H1 (cell line): ENCODE results near the gene DHX38. TPM values are rescaled to one million over a fixed set of nuclear protein-coding genes. Genes with fewer than 3 reads are reported as not detected.

Experiments used
- CTCF ChIA-PET: fragments of 300-600 bp; sonication (Branson Sonifier 250); formaldehyde crosslinking; loops from one replicate; lab custom pipeline; 2021; ENCODE audit not compliant: partially characterized antibody; lab: Charles Lee
- POLR2A ChIA-PET: fragments of 300-600 bp; sonication (Branson Sonifier 250); formaldehyde crosslinking; loops from one replicate; lab custom pipeline; 2021; ENCODE audit warnings: inconsistent platforms; ENCODE audit not compliant: partially characterized antibody; lab: Charles Lee
- DNase-seq, 2 experiments: peaks; one replicate each; pipeline versions ENCODE4 v3.0.0 to v3.0.0-alpha.2; 2010 to 2022; ENCODE audit warnings: low spot score in 2 of 2, low read depth in 1 of 2, mixed read lengths in 1 of 2
- FAIRE-seq: peaks from 2 replicates; lab custom pipeline; 2011; peaks lifted over from hg19 to GRCh38; lab: Jason Lieb, UNC
- H2AFZ ChIP-seq: 2 replicates; pipeline ENCODE4 v1.8.1; 2012; ENCODE audit warnings: low read length, inconsistent platforms
- H2AK5ac ChIP-seq: 2 replicates; pipeline ENCODE4 v1.6.1; 2013; ENCODE audit warnings: low read depth, low read length
- H2BK120ac ChIP-seq: replicated peaks from 2 replicates; pipeline ENCODE3; 2013; ENCODE audit warnings: low read depth, low read length, inconsistent platforms
- H2BK12ac ChIP-seq: 2 replicates; pipeline ENCODE4 v1.6.1; 2013; ENCODE audit warnings: low read depth, low read length
- H2BK15ac ChIP-seq: 2 replicates; pipeline ENCODE4 v1.6.1; 2013; ENCODE audit warnings: low read length
- H2BK20ac ChIP-seq: 2 replicates; pipeline ENCODE4 v1.6.1; 2013; ENCODE audit warnings: low read length
- H2BK5ac ChIP-seq: 2 replicates; pipeline ENCODE4 v1.6.1; 2013; ENCODE audit warnings: low read depth, low read length
- H3K14ac ChIP-seq: 2 replicates; pipeline ENCODE4 v1.6.1; 2013; ENCODE audit warnings: inconsistent platforms; ENCODE audit not compliant: insufficient read length
- H3K18ac ChIP-seq: 2 replicates; pipeline ENCODE4 v1.6.1; 2013; ENCODE audit warnings: low read length; ENCODE audit errors: extremely low read depth
- H3K23ac ChIP-seq: 2 replicates; pipeline ENCODE4 v1.6.1; 2013; ENCODE audit warnings: inconsistent platforms; ENCODE audit not compliant: insufficient read length
- H3K23me2 ChIP-seq: 2 replicates; pipeline ENCODE4 v1.6.1; 2013; ENCODE audit warnings: low read depth, low read length
- H3K27ac ChIP-seq: 2 replicates; pipeline ENCODE4 v1.6.1; 2011; ENCODE audit warnings: low read depth, low read length, inconsistent platforms
- H3K27me3 ChIP-seq, 4 experiments: replicated peaks in 1 of 4; 1 replicate in 1 of 4; 2 replicates in 3 of 4; pipeline versions ENCODE4 v1.6.1 to v1.8.1; 2011 to 2013; ENCODE audit warnings: low read length in 3 of 4, mild to moderate bottlenecking in 3 of 4, inconsistent platforms in 2 of 4, mixed read lengths in 2 of 4, moderate library complexity in 1 of 4; ENCODE audit not compliant: control insufficient read depth in 3 of 4, insufficient read depth in 3 of 4; ENCODE audit errors: extremely low read depth in 1 of 4
- H3K36me3 ChIP-seq, 4 experiments: 2 replicates each; pipeline versions ENCODE4 v1.6.1 to v1.8.1; 2011 to 2013; ENCODE audit warnings: mild to moderate bottlenecking in 4 of 4, low read length in 3 of 4, moderate library complexity in 2 of 4, control low read depth in 1 of 4, inconsistent platforms in 1 of 4; ENCODE audit not compliant: insufficient read depth in 4 of 4, control insufficient read depth in 2 of 4
- H3K4ac ChIP-seq: replicated peaks from 2 replicates; pipeline ENCODE3; 2013; ENCODE audit warnings: low read length, low read depth, mixed read lengths, inconsistent platforms; ENCODE audit not compliant: insufficient read length
- H3K4me1 ChIP-seq, 4 experiments: replicated peaks in 1 of 4; 1 replicate in 1 of 4; 2 replicates in 3 of 4; pipeline versions ENCODE4 v1.6.1 to v1.8.1; 2011 to 2013; ENCODE audit warnings: low read length in 3 of 4, inconsistent platforms in 2 of 4, mixed read lengths in 1 of 4; ENCODE audit not compliant: insufficient read depth in 4 of 4, control insufficient read depth in 3 of 4
- H3K4me2 ChIP-seq, 2 experiments: 2 replicates each; pipeline versions ENCODE4 v1.6.1 to v1.8.1; 2011 to 2013; ENCODE audit warnings: low read depth in 2 of 2, low read length in 2 of 2, control low read depth in 1 of 2, inconsistent platforms in 1 of 2, mild to moderate bottlenecking in 1 of 2; ENCODE audit not compliant: insufficient read depth in 1 of 2
- H3K4me3 ChIP-seq, 4 experiments: fragments of 200-600, 300-600 bp in 1 of 4; sonication (generic), shearing (Covaris generic), sonication (Bioruptor Twin) in 1 of 4; 2 replicates each; pipeline versions ENCODE4 v1.5.1 to v1.8.1; 2011 to 2016; ENCODE audit warnings: low read length in 4 of 4, low read depth in 3 of 4, control low read depth in 2 of 4, inconsistent platforms in 2 of 4, mild to moderate bottlenecking in 2 of 4, mixed read lengths in 1 of 4, moderate library complexity in 1 of 4; ENCODE audit not compliant: insufficient read depth in 2 of 4; ENCODE audit errors: extremely low read depth in 1 of 4
- H3K56ac ChIP-seq: replicated peaks from 2 replicates; pipeline ENCODE3; 2013; ENCODE audit warnings: low read depth, mild to moderate bottlenecking, mixed read lengths, low read length, inconsistent platforms; ENCODE audit not compliant: insufficient read length
- H3K79me1 ChIP-seq: 2 replicates; pipeline ENCODE4 v1.6.1; 2013; ENCODE audit warnings: low read depth, low read length, control low read depth
- H3K79me2 ChIP-seq, 2 experiments: 2 replicates each; pipeline versions ENCODE4 v1.6.1 to v1.8.1; 2012 to 2013; ENCODE audit warnings: low read length in 2 of 2, mild to moderate bottlenecking in 2 of 2, inconsistent platforms in 1 of 2; ENCODE audit not compliant: insufficient read depth in 2 of 2, control insufficient read depth in 1 of 2
- H3K9ac ChIP-seq, 4 experiments: replicated peaks in 1 of 4; 1 replicate in 1 of 4; 2 replicates in 3 of 4; pipeline versions ENCODE4 v1.6.1 to v1.8.1; 2011 to 2013; ENCODE audit warnings: low read depth in 3 of 4, low read length in 3 of 4, control low read depth in 2 of 4, mild to moderate bottlenecking in 2 of 4, moderate library complexity in 2 of 4, inconsistent platforms in 1 of 4; ENCODE audit errors: extremely low read depth in 1 of 4
- H3K9me3 ChIP-seq, 2 experiments: 2 replicates each; pipeline versions ENCODE4 v1.6.1 to v1.8.1; 2012 to 2013; ENCODE audit warnings: mild to moderate bottlenecking in 2 of 2, moderate library complexity in 2 of 2, control low read depth in 1 of 2, inconsistent platforms in 1 of 2, low read depth in 1 of 2, low read length in 1 of 2, mixed read lengths in 1 of 2; ENCODE audit not compliant: insufficient read depth in 2 of 2
- H4K20me1 ChIP-seq, 2 experiments: replicated peaks in 1 of 2; 2 replicates each; pipeline versions ENCODE3 to v1.8.1; 2011 to 2013; ENCODE audit warnings: inconsistent platforms in 2 of 2, low read length in 2 of 2, mild to moderate bottlenecking in 1 of 2; ENCODE audit not compliant: insufficient read depth in 2 of 2, control insufficient read depth in 1 of 2
- H4K5ac ChIP-seq: 2 replicates; pipeline ENCODE4 v1.6.1; 2013; ENCODE audit warnings: low read length, low read depth, mixed read lengths, inconsistent platforms; ENCODE audit not compliant: insufficient read length
- H4K8ac ChIP-seq: 2 replicates; pipeline ENCODE4 v1.8.0; 2013; ENCODE audit warnings: mild to moderate bottlenecking, moderate library complexity, low read length, inconsistent platforms; ENCODE audit not compliant: insufficient read depth; ENCODE audit errors: extremely low read depth
- H4K91ac ChIP-seq: replicated peaks from 2 replicates; pipeline ENCODE3; 2013; ENCODE audit warnings: low read length, mixed read lengths, inconsistent platforms; ENCODE audit not compliant: insufficient read length
- ASH2L ChIP-seq: fragments of 200-600, 300-600 bp; sonication (generic); IDR thresholded peaks from one replicate; pipeline ENCODE4 v1.7.1; 2017; ENCODE audit warnings: low read length
- E2F6 ChIP-seq: IDR thresholded peaks from 2 replicates; pipeline ENCODE4 v1.6.1; 2012; ENCODE audit warnings: inconsistent platforms
- EZH2 ChIP-seq: fragments of 200-600 bp; sonication (generic); IDR thresholded peaks from 2 replicates; pipeline ENCODE4 v1.7.1; 2012; ENCODE audit warnings: low read depth, mild to moderate bottlenecking, moderate library complexity, low read length, inconsistent platforms; ENCODE audit not compliant: severe bottlenecking
- FOSL1 ChIP-seq: IDR thresholded peaks from 2 replicates; pipeline ENCODE4 v1.6.1; 2011; ENCODE audit warnings: mild to moderate bottlenecking, low read depth, low read length, moderate library complexity; ENCODE audit not compliant: insufficient read depth
- NANOG ChIP-seq: IDR thresholded peaks from 2 replicates; pipeline ENCODE4 v1.6.1; 2011; ENCODE audit warnings: low read length, low read depth, mild to moderate bottlenecking, inconsistent platforms; ENCODE audit not compliant: insufficient read depth, poor library complexity, severe bottlenecking
- PHF8 ChIP-seq: fragments of 200-600 bp; sonication (generic); conservative IDR thresholded peaks from 2 replicates; pipeline ENCODE4 v1.7.1; 2012; ENCODE audit warnings: low read depth, mild to moderate bottlenecking, inconsistent platforms, low read length, moderate library complexity
- RXRA ChIP-seq: IDR thresholded peaks from 2 replicates; pipeline ENCODE4 v1.6.1; 2011; ENCODE audit warnings: low read depth, mild to moderate bottlenecking, low read length, moderate library complexity; ENCODE audit not compliant: insufficient read depth
- SIX5 ChIP-seq: IDR thresholded peaks from 2 replicates; pipeline ENCODE4 v1.6.1; 2011; ENCODE audit warnings: mild to moderate bottlenecking, low read depth, low read length
- SRF ChIP-seq: IDR thresholded peaks from 2 replicates; pipeline ENCODE4 v1.6.1; 2011; ENCODE audit warnings: mild to moderate bottlenecking, low read depth, low read length, moderate library complexity
- WGBS, 2 experiments: shearing (Covaris generic) in 1 of 2; methylation state at CpG; one replicate each; pipeline versions ENCODE4 v1.1.6 to v1.1.7; 2013 to 2015; ENCODE audit warnings: low lambda C conversion rate in 2 of 2, mixed read lengths in 2 of 2, inconsistent platforms in 1 of 2, low coverage in 1 of 2, missing lambda C conversion rate in 1 of 2; ENCODE audit not compliant: insufficient replicate concordance in 2 of 2, insufficient coverage in 1 of 2, insufficient read length in 1 of 2; ENCODE audit errors: extremely low coverage in 1 of 2, missing lambda C conversion rate in 1 of 2; 5-methylcytosine and 5-hydroxymethylcytosine counted together
- polyA plus RNA-seq, 7 experiments: library from polyadenylated mRNA; depleted of rRNA in 3 of 7; stranded (reverse) in 5 of 7; unstranded in 2 of 7; fragments of >200 nt in 5 of 7; fragments of 200-250 nt in 2 of 7; gene quantifications; 1 replicate in 5 of 7; 2 replicates in 1 of 7; 4 replicates in 1 of 7; pipeline versions ENCODE4 v1.2.1 to v1.2.3, GENCODE V29; 2011 to 2013; ENCODE audit warnings: missing spikeins in 2 of 7, mixed read lengths in 2 of 7
- total RNA-seq: library from RNA; stranded (reverse); fragmentation: NEBNext Ultra II Directional; extraction: Animal tissue kit (Norgen Biotek cat#: 25700); gene quantifications from 2 replicates; pipeline ENCODE4 v1.2.1, GENCODE V29; 2021

The DHX38 gene
- total and polyA plus RNA-seq, 2 of the 8 experiments (the other 6 are each of a cell fraction or from before 2014, with no cell fraction given): 27.3 to 53.5 TPM

- Histone ChIP-seq H3K23ac (no peak overlapping the region), H3K79me2 (no peaks in the 10 kb centered on the region), H3K79me1 (no peaks in the 10 kb centered on the region), H2BK12ac (no peak overlapping the region), H3K36me3 (peaks cover 45 to 90% (median 78%) of the 10 kb centered on the region in 4 experiments), H4K20me1 (peaks cover 4 to 11% of the 10 kb centered on the region in 2 experiments), H4K8ac (no peak overlapping the region; the same call in 1 of the 2 replicates), H4K5ac (no peak overlapping the region), H3K14ac (no peak overlapping the region), H2BK15ac (no peak overlapping the region), H3K4me1 (no peaks in the 10 kb centered on the region), H3K27me3 (no peaks in the 10 kb centered on the region), H3K4ac (no peak overlapping the region), H3K27ac (no peak overlapping the region), H3K9me3 (no peaks in the 10 kb centered on the region), H4K91ac (no peak overlapping the region), H2AFZ (no peak overlapping the region), H3K4me2 (no peak overlapping the region), H2BK5ac (no peak overlapping the region), H2BK20ac (no peak overlapping the region), H2BK120ac (no peak overlapping the region), H3K56ac (no peak overlapping the region), H3K9ac (no peak overlapping the region), H3K23me2 (no peaks in the 10 kb centered on the region), H3K18ac (no peak overlapping the region), H3K4me3 (no peak overlapping the region), H2AK5ac (no peak overlapping the region)
- ChIA-PET CTCF (interaction anchor here (1.0 to 2.0 kb wide), 2 partner anchors 10 to 20 kb away, joined by 3 to 8 read pairs; no protein-coding TSS in a partner anchor), POLR2A (no interaction called here)
- WGBS, 2 experiments: 82% methylated on average over 9 of the region's 9 CpGs; no CpG with 5 or more reads in 1 of the 2 experiments
- DNase-seq (no peak), FAIRE-seq (no peak)
- TF ChIP-seq E2F6 (no peak), ASH2L (no peak), PHF8 (no peak), EZH2 (no peak), RXRA (no peak), SIX5 (no peak), FOSL1 (no peak), NANOG (no peak), SRF (no peak)
Measured at GRCh38 chr16:72104905-72105304, 11.3 kb downstream of the DHX38 start.
